Mesendoderm (in vitro differentiated cells): Measurements from ENCODE around the gene EPHB2.

Experiments used
- DNase-seq: peaks from one replicate; pipeline ENCODE4 v3.0.0; 2013
- H2AK5ac ChIP-seq: 2 replicates; pipeline ENCODE4 v1.6.1; 2013; ENCODE audit warnings: low read length, inconsistent platforms
- H2BK120ac ChIP-seq: 2 replicates; pipeline ENCODE4 v1.6.1; 2013; ENCODE audit warnings: low read depth, mild to moderate bottlenecking, low read length, moderate library complexity, mixed read lengths
- H2BK15ac ChIP-seq: replicated peaks from 2 replicates; pipeline ENCODE4 v1.6.1; 2013; ENCODE audit warnings: low read depth, mild to moderate bottlenecking, moderate library complexity
- H2BK5ac ChIP-seq: 2 replicates; pipeline ENCODE4 v1.6.1; 2013; ENCODE audit warnings: low read length, inconsistent platforms
- H3K18ac ChIP-seq: 2 replicates; pipeline ENCODE4 v1.6.1; 2013; ENCODE audit warnings: mild to moderate bottlenecking, low read length, mixed read lengths
- H3K23ac ChIP-seq: one replicate; pipeline ENCODE4 v1.6.1; 2013; ENCODE audit warnings: low read length
- H3K27ac ChIP-seq: 2 replicates; pipeline ENCODE4 v1.5.1; 2013; ENCODE audit warnings: low read depth, mild to moderate bottlenecking, inconsistent platforms, low read length, moderate library complexity
- H3K27me3 ChIP-seq: 2 replicates; pipeline ENCODE4 v1.6.1; 2013; ENCODE audit warnings: low read length, control low read depth, mild to moderate bottlenecking, inconsistent platforms; ENCODE audit not compliant: insufficient read depth, poor library complexity
- H3K36me3 ChIP-seq: 2 replicates; pipeline ENCODE4 v1.6.1; 2013; ENCODE audit warnings: low read length, inconsistent platforms; ENCODE audit not compliant: control insufficient read depth, insufficient read depth
- H3K4ac ChIP-seq: one replicate; pipeline ENCODE4 v1.6.1; 2013; ENCODE audit warnings: low read depth, mild to moderate bottlenecking, low read length, moderate library complexity
- H3K4me1 ChIP-seq: 2 replicates; pipeline ENCODE4 v1.6.1; 2013; ENCODE audit warnings: low read depth, low read length, inconsistent platforms; ENCODE audit not compliant: control insufficient read depth
- H3K4me2 ChIP-seq: 2 replicates; pipeline ENCODE4 v1.6.1; 2013; ENCODE audit warnings: low read length
- H3K4me3 ChIP-seq: 2 replicates; pipeline ENCODE4 v1.5.1; 2013; ENCODE audit warnings: mild to moderate bottlenecking, low read length
- H3K56ac ChIP-seq: one replicate; pipeline ENCODE4 v1.6.1; 2013; ENCODE audit warnings: low read length
- H3K79me1 ChIP-seq: 2 replicates; pipeline ENCODE4 v1.6.1; 2013; ENCODE audit warnings: low read length, inconsistent platforms
- H3K79me2 ChIP-seq: 2 replicates; pipeline ENCODE4 v1.6.1; 2013; ENCODE audit warnings: mild to moderate bottlenecking, low read length; ENCODE audit not compliant: control insufficient read depth, insufficient read depth
- H3K9ac ChIP-seq: 2 replicates; pipeline ENCODE4 v1.6.1; 2013; ENCODE audit warnings: low read length, inconsistent platforms
- H4K5ac ChIP-seq: one replicate; pipeline ENCODE4 v1.6.1; 2013; ENCODE audit warnings: low read length
- H4K8ac ChIP-seq: one replicate; pipeline ENCODE4 v1.6.1; 2013; ENCODE audit warnings: low read depth, mild to moderate bottlenecking, control low read depth, low read length, moderate library complexity
- WGBS: extraction: QIAGEN DNeasy Blood & Tissue Kit; methylation state at CpG from one replicate; pipeline ENCODE4 v1.1.7; 2013; ENCODE audit warnings: low lambda C conversion rate, missing lambda C conversion rate; ENCODE audit not compliant: insufficient coverage; ENCODE audit errors: extremely low coverage; 5-methylcytosine and 5-hydroxymethylcytosine counted together

The EPHB2 gene

GRCh38 chr1:22920026-22920733, 209.5 kb downstream of the EPHB2 start:
- no peak overlapping the region for H3K4ac ChIP-seq
- H3K79me2 ChIP-seq, result no peaks in the 10 kb centered on the region
- WGBS, result no CpG with 5 or more reads among the region's 6 CpGs
- no peak overlapping the region for H3K4me2 ChIP-seq
- no peak overlapping the region for H2BK15ac ChIP-seq
- no peaks in the 10 kb centered on the region for H3K27me3 ChIP-seq
- H3K9ac ChIP-seq, result no peak overlapping the region
- no peak overlapping the region for H4K5ac ChIP-seq
- no peak overlapping the region for H3K27ac ChIP-seq
- no peaks in the 10 kb centered on the region for H3K36me3 ChIP-seq
- H3K4me3 ChIP-seq, result no peak overlapping the region
- H2BK5ac ChIP-seq, result no peak overlapping the region
- H3K79me1 ChIP-seq, result no peaks in the 10 kb centered on the region
- no peak overlapping the region for H4K8ac ChIP-seq
- no peak overlapping the region for H2AK5ac ChIP-seq
- H3K23ac ChIP-seq, result no peak overlapping the region
- no peak overlapping the region for H2BK120ac ChIP-seq
- no peak overlapping the region for H3K18ac ChIP-seq
- no peaks in the 10 kb centered on the region for H3K4me1 ChIP-seq
- no peak overlapping the region for H3K56ac ChIP-seq
- no peak for DNase-seq

DNA sequence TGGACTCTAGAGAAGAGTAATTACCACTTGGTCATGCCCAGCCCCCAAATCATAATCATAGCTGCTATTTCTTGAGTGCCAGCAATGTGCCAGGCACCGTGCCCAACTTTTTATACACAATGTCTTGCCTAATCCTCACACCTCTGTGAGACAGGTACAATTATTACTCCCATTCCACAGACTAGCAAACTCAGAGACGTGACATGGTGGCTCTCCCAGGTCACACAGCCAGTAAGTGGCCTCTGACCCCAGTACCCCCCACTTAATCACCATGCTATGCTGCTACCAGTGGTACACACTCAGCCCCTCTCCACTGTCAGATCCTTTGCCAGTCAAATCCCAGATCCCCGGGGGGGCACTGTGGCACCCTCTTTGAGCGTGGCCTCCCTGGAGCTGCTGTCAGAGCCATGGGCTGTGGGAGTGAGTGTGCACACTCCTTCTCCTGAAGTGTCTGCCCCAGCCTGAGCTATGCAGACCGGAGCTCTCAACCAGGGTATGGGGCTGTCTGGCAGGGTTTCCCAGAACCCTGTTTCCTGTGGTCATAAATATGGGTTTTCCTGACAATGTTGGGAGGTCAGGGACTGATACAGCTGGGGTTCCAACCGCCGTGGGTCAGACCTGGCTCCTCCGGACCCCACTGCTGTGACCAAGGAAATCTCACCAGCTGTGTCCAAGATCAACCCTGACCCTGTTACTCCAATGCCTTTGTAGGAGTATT, 210.3 kb downstream of the EPHB2 start:
- no peak overlapping the region for H3K9ac ChIP-seq

GRCh38 chr1:22921452-22922126, 210.9 kb downstream of the EPHB2 start:
- no peak overlapping the region for H2BK120ac ChIP-seq
- no peak overlapping the region for H4K8ac ChIP-seq
- H2AK5ac ChIP-seq, result no peak overlapping the region
- no peaks in the 10 kb centered on the region for H3K79me2 ChIP-seq
- H3K18ac ChIP-seq, result no peak overlapping the region
- no peak for DNase-seq
- no peak overlapping the region for H3K9ac ChIP-seq
- H3K4me2 ChIP-seq, result no peak overlapping the region
- no CpG with 5 or more reads among the region's 8 CpGs for WGBS
- no peak overlapping the region for H3K27ac ChIP-seq
- no peaks in the 10 kb centered on the region for H3K79me1 ChIP-seq
- H3K4me3 ChIP-seq, result no peak overlapping the region
- H3K56ac ChIP-seq, result no peak overlapping the region
- H3K4ac ChIP-seq, result no peak overlapping the region
- H2BK5ac ChIP-seq, result no peak overlapping the region
- no peaks in the 10 kb centered on the region for H3K36me3 ChIP-seq
- H3K4me1 ChIP-seq, result no peaks in the 10 kb centered on the region
- no peaks in the 10 kb centered on the region for H3K27me3 ChIP-seq
- H2BK15ac ChIP-seq, result no peak overlapping the region
- no peak overlapping the region for H4K5ac ChIP-seq
- no peak overlapping the region for H3K23ac ChIP-seq

More for the DNA sequence above, 210.3 kb downstream of the EPHB2 start:
- Histone ChIP-seq H3K79me2 (no peaks in the 10 kb centered on the region), H3K56ac (no peak overlapping the region), H2BK15ac (no peak overlapping the region), H3K27ac (no peak overlapping the region), H3K4me2 (no peak overlapping the region), H3K4me3 (no peak overlapping the region), H2BK5ac (no peak overlapping the region), H2AK5ac (no peak overlapping the region), H3K4me1 (no peaks in the 10 kb centered on the region), H3K4ac (no peak overlapping the region), H4K8ac (no peak overlapping the region), H4K5ac (no peak overlapping the region), H2BK120ac (no peak overlapping the region), H3K36me3 (no peaks in the 10 kb centered on the region), H3K79me1 (no peaks in the 10 kb centered on the region), H3K18ac (no peak overlapping the region), H3K27me3 (no peaks in the 10 kb centered on the region), H3K23ac (no peak overlapping the region)
- DNase-seq, result no peak
- WGBS, result no CpG with 5 or more reads among the region's 8 CpGs

DNA sequence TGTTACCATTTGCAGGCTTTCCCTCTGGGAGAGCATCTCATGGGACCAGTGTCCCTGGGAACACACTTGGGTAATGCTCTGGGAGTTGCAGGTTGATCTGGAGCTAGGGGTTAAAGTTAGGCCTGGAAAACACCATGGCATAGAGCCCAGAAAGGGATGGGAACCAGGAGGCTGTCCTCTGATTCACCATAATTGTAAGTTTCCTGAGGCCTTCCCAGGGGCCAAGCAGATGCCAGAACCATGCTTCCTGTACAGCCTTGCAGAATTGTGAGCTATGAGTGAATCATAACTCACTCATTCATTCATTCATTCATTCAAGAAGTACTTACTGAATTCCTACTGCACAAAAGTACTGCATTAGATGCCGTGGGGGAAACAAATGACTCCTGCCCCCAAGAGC, 212.0 kb downstream of the EPHB2 start:
- Histone ChIP-seq H2BK15ac (no peak overlapping the region), H3K36me3 (no peaks in the 10 kb centered on the region), H3K27ac (no peak overlapping the region), H3K4me1 (no peaks in the 10 kb centered on the region), H3K56ac (no peak overlapping the region), H3K79me1 (no peaks in the 10 kb centered on the region), H3K9ac (no peak overlapping the region), H3K23ac (no peak overlapping the region), H3K4me3 (no peak overlapping the region), H3K4ac (no peak overlapping the region), H4K5ac (no peak overlapping the region), H3K4me2 (no peak overlapping the region), H2BK5ac (no peak overlapping the region), H2AK5ac (no peak overlapping the region), H3K79me2 (no peaks in the 10 kb centered on the region), H4K8ac (no peak overlapping the region), H3K27me3 (no peaks in the 10 kb centered on the region), H2BK120ac (no peak overlapping the region), H3K18ac (no peak overlapping the region)
- no peak for DNase-seq
- WGBS, result no CpG with 5 or more reads among the region's 1 CpG

DNA sequence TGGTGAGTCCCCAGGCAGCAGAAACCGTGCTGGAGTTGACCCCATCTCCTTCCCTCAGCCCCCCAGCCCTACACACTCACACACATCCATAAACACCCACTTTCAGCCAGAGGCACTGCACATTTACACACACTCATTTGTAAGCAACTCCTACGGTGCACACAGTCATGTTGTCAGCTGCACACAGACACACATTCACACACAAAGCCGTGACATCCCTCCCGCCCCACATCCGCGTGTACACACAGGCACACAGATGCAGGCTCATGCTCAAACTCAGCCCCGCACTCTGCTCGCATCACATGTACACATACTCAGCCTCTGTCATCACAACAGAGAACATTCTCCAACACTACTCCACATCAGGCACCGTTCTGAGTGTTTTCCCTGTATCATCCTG, 214.5 kb downstream of the EPHB2 start:
- WGBS, result no CpG with 5 or more reads among the region's 9 CpGs
- H3K27ac ChIP-seq, result no peak overlapping the region

More for the DNA sequence above, 214.5 kb downstream of the EPHB2 start:
- no peaks in the 10 kb centered on the region for H3K27me3 ChIP-seq
- H3K36me3 ChIP-seq, result no peaks in the 10 kb centered on the region
- H3K79me2 ChIP-seq, result no peaks in the 10 kb centered on the region
- no peak overlapping the region for H2BK15ac ChIP-seq
- H3K4me2 ChIP-seq, result no peak overlapping the region
- H3K18ac ChIP-seq, result no peak overlapping the region
- no peak overlapping the region for H4K8ac ChIP-seq
- no peak overlapping the region for H3K56ac ChIP-seq
- H3K23ac ChIP-seq, result no peak overlapping the region
- no peak overlapping the region for H3K4ac ChIP-seq
- H2BK5ac ChIP-seq, result no peak overlapping the region
- no peak overlapping the region for H3K4me3 ChIP-seq
- no peak overlapping the region for H4K5ac ChIP-seq
- DNase-seq, result no peak
- no peaks in the 10 kb centered on the region for H3K79me1 ChIP-seq
- H3K9ac ChIP-seq, result no peak overlapping the region
- no peak overlapping the region for H2BK120ac ChIP-seq
- no peak overlapping the region for H2AK5ac ChIP-seq
- no peaks in the 10 kb centered on the region for H3K4me1 ChIP-seq
